HG03097 (cell line): ENCODE results near the gene RASIP1.

Experiments used
- ATAC-seq: cut with Tn5 transposase; IDR thresholded peaks from one replicate; pipeline ENCODE4 v1.9.1; 2021; ENCODE audit not compliant: unreplicated experiment, low FRiP score

Gene RASIP1

GRCh38 chr19:48678201-48678600, 62.2 kb downstream of the RASIP1 start:
- no peak for ATAC-seq

GRCh38 chr19:48676887-48677286, 63.5 kb downstream of the RASIP1 start:
- ATAC-seq: no peak

GRCh38 chr19:48676487-48676886, 63.9 kb downstream of the RASIP1 start:
- ATAC-seq: no peak

- no peak for ATAC-seq
These were observed 65.2 kb downstream of the RASIP1 start for GRCh38 chr19:48674921-48675824.

GRCh38 chr19:48674216-48674809, 66.1 kb downstream of the RASIP1 start:
- ATAC-seq: no peak

DNA sequence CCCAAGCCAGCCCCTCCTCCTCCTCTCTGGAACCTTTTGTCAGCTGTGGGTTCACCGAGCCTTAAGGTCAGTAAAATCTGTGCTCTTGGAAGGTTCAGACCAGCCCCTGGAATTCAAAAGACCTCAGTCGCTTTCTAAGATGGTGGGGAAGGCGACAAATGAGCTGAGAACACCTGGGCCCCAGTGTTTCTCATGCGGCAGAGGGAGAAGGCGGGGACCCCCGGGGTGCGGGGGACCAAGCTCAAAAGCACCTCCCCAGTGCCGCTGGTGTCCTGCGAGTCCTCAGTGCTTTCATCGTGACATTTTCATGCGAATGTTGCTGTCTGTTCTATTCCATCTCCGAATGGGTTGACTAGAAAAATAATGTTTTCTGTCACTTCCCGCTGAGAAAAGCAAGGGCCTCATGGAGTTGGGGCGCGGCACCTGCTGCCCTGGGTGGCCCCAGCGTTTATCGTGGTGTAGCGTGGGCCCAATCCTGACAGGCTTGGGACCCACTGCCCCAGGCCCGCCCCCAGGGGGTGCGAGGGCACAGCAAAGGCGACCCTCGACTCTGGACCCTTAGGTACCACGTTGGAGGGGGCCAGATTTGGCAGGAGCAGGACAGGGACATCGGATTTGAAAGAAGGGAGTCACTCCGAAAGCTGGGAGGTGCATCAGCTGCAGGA, 66.8 kb downstream of the RASIP1 start:
- no peak for ATAC-seq

DNA sequence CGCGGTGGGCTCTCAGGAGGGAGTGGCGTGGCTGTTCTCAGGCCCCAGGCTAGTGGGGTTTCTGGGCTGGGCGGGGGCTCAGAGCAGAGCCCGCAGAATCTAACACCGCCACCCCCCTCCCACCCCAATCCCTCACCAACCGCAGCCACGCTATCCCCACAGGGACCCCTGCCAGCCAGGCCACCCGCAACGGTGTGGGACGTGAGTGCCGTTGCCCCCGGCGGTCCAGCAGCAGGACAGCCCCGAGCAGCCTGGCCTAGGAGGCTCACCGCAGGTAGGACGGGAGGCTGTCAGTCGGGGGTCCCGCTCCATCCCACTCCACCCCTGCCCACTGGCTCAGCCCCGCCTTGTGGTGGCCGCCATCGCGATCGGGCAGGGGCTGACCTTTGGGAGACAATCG, 67.4 kb downstream of the RASIP1 start, which contains the start of gene NTN5:
Gene NTN5, minus strand, starts transcription at position 24 of the 400 bp plus-strand sequence. CDS start 2,031 bp downstream, outside the sequence.
- no peak for ATAC-seq

DNA sequence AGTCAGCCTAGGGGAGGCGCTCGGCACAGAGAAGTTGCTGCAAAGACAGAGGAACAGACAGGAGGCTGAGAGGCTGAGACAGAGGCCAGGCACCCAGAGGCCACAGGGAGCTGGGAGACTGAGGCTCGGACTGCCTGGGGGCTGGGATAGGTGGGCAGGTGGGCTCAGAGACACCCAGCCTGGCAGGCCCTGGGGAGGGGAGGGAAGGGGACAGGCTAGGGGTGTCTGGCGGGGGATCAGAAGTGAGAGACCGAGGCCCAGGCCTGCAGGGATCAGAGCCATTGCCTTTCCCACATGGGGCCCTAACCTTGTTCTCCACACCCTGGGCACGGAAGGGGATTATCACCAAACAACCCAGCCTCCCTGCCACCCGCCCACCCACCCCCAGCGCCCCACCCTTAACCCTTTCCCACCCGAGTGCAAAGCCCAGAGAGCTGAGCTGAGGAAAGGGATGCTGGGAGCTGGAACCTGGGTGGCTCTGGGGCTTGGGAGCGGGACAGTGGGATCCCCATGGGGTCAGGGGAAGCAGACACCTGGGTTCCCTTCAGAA, 68.9 kb downstream of the RASIP1 start:
- no peak for ATAC-seq

- ATAC-seq: no peak
These were observed 69.5 kb downstream of the RASIP1 start for GRCh38 chr19:48670699-48671445.
